ENCODE results near the gene PIGV.

PIGV gene

DNA sequence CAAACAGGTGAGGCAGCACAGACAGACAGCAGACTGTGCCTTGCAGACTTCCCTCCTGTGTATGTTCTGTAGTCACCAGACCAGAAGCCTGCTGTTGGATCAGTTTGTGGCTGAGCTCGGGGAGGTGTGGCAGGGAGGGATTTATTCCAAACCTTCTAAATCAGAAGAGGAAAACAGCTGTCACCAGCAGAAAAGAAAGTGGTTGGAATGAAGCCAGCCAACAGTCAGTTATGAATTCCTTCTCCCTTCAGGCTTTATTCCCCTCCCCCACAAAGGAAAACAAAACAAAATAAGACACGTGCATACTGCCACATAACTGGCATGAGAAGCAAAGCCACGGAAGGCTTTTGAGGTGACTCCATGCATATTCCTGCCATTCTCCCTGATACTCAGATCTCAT is 19.0 kb upstream of the PIGV start:
- no peak for DNase-seq (ENCODE audit: low spot score)

DNA sequence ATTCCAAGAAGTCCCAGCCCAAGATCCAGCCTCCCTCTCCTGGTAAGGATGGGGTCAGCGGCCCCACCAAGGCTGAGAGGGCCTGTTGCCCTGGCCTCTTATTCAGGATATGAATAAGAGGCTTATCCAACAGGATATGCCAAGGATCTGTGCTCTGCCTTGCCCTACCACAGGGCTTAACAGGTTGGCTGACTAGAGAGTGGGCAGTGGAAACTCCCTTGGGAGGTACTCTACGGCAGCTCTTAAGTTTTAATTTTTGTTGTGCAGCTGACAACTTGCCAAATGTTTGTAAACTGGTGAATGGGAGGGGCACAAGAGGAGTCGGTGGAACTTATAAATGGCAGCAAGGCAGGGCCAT is 16.5 kb upstream of the PIGV start:
- in situ Hi-C loops (cut with MboI; ENCODE audit: low pct_unique_long_range_greater_than_20kb, low sequenced_read_pairs, unreplicated experiment), result no loop called here
- TF ChIP-seq, protein P1, sequence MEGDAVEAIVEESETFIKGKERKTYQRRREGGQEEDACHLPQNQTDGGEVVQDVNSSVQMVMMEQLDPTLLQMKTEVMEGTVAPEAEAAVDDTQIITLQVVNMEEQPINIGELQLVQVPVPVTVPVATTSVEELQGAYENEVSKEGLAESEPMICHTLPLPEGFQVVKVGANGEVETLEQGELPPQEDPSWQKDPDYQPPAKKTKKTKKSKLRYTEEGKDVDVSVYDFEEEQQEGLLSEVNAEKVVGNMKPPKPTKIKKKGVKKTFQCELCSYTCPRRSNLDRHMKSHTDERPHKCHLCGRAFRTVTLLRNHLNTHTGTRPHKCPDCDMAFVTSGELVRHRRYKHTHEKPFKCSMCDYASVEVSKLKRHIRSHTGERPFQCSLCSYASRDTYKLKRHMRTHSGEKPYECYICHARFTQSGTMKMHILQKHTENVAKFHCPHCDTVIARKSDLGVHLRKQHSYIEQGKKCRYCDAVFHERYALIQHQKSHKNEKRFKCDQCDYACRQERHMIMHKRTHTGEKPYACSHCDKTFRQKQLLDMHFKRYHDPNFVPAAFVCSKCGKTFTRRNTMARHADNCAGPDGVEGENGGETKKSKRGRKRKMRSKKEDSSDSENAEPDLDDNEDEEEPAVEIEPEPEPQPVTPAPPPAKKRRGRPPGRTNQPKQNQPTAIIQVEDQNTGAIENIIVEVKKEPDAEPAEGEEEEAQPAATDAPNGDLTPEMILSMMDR (IDR thresholded peaks at IDR 0.05; ENCODE audit: extremely low read depth, insufficient read depth, missing control alignments), result no peak

More for the DNA sequence above, 19.0 kb upstream of the PIGV start:
- TF ChIP-seq, protein P1 (IDR thresholded peaks at IDR 0.05; ENCODE audit: extremely low read depth, insufficient read depth, missing control alignments), result no peak
- in situ Hi-C loops (cut with MboI; ENCODE audit: low pct_unique_long_range_greater_than_20kb, low sequenced_read_pairs, unreplicated experiment), result no loop called here

DNA sequence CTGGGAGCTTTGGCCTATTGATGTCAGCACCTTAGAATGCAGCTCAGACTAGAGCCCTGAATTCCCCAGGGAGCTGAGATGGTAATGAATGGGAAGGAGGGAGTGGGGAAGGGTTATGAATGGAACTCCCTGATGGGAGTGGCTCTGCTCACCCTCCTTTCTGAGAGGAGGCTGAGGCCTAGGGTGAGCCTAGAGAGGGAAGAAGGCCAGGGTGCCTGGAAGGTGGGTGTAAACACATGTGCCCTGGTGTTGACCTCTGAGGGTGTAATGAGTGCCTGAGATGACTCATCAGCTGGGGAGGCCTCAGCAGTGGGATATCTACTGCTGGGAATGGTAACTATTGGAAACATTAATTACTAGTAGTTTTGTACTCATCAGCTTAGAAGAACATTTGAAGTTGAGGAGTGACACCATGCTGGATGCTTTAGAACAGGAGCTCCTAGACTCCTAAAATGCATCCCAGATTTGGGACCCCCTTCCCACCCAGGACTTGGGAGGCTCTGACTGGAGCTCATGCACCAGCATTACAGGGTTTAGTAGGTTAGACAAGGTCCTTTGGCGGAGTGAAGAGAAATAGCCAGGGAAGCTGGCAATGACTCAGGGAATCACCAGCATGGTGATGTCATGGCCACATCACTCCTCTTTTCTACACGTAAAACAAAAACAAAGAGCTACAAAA is 16.0 kb upstream of the PIGV start:
- TF ChIP-seq, protein P1 (IDR thresholded peaks at IDR 0.05; ENCODE audit: extremely low read depth, insufficient read depth, missing control alignments), result no peak
- in situ Hi-C loops (cut with MboI; ENCODE audit: low pct_unique_long_range_greater_than_20kb, low sequenced_read_pairs, unreplicated experiment), result no loop called here
- no peak for DNase-seq (ENCODE audit: low spot score)

More for the DNA sequence above, 16.5 kb upstream of the PIGV start:
- no peak for DNase-seq (ENCODE audit: low spot score)

DNA sequence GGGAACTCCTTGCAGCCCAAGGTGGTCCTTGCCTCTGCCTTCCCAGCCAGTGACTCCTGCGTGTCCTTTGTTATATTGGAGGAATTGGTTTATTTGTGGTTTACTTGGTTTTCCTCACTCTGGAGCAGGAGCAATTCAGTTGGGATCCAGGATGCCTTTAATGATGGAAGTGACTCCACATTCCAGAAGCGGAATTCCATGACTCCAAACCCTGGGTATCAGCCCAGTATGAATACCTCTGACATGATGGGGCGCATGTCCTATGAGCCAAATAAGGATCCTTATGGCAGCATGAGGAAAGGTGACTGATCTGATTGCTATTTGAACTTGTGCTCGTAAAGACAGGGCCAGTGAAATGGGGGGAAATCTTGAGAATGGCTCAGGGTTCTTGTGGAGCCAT is 15.1 kb upstream of the PIGV start:
- in situ Hi-C loops (cut with MboI; ENCODE audit: low pct_unique_long_range_greater_than_20kb, low sequenced_read_pairs, unreplicated experiment), result no loop called here
- DNase-seq (ENCODE audit: low spot score), result no peak
- TF ChIP-seq, protein P1 (IDR thresholded peaks at IDR 0.05; ENCODE audit: extremely low read depth, insufficient read depth, missing control alignments), result no peak

DNA sequence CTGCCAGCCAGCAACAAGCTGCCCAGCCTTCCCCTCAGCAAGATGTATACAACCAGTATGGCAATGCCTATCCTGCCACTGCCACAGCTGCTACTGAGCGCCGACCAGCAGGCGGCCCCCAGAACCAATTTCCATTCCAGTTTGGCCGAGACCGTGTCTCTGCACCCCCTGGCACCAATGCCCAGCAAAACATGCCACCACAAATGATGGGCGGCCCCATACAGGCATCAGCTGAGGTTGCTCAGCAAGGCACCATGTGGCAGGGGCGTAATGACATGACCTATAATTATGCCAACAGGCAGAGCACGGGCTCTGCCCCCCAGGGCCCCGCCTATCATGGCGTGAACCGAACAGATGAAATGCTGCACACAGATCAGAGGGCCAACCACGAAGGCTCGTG is 13.3 kb upstream of the PIGV start:
- no peak for DNase-seq (ENCODE audit: low spot score)
- in situ Hi-C loops (cut with MboI; ENCODE audit: low pct_unique_long_range_greater_than_20kb, low sequenced_read_pairs, unreplicated experiment), result no loop called here
- TF ChIP-seq, protein P1 (IDR thresholded peaks at IDR 0.05; ENCODE audit: extremely low read depth, insufficient read depth, missing control alignments), result no peak

DNA sequence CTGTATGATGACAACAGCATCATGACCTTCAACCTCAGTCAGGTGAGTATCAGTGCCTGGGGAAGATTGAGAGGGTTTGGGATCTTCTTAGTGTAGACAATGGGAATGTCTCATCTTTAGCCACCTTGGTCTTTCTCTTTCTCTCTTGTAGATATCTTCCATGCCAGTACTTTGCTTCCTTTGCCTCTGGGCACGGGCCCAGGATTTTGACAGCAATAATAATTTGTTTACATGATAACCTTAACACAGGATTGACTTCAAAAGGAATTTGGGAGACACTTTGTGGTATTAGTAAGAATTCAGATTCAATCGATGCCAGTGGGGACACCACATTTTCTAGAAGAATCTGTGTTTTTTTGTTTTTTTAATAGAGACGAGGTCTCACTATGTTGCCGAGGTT is 12.1 kb upstream of the PIGV start:
- DNase-seq (ENCODE audit: low spot score), result no peak
- in situ Hi-C loops (cut with MboI; ENCODE audit: low pct_unique_long_range_greater_than_20kb, low sequenced_read_pairs, unreplicated experiment), result no loop called here
- TF ChIP-seq, protein P1 (IDR thresholded peaks at IDR 0.05; ENCODE audit: extremely low read depth, insufficient read depth, missing control alignments), result no peak

Data from GM13977 (cell line).